GM12891 (cell line): ENCODE results near the gene IRGC.

Source experiments
- POLR2AphosphoS5 ChIP-seq: IDR thresholded peaks from 2 replicates; pipeline ENCODE4 v1.6.1; 2011; ENCODE audit warnings: low read depth, low read length, control low read depth
- SPI1 ChIP-seq: IDR thresholded peaks from 2 replicates; pipeline ENCODE4 v1.6.1; 2011; ENCODE audit warnings: low read depth, low read length, control low read depth

DNA sequence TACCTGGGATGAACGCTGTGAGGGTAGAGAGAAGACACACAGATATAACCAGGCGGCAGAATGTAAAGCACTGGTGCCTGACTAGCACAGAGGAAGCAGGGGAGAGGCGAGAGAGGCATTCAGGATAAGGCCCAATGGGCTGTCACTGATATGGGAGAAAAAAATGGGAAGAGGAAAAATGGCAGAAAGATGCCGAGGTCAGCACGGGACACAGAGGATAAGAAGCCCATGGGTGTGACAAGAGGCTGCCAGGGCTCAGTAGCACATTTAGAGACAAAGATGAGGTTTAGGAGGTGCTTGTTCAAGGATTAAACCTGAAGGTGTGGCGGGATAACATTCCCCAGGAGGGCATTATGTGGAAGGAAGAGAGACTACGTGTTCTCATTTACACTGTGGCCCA lies 33.3 kb downstream of the IRGC start:
- TF ChIP-seq POLR2AphosphoS5 (no peak), SPI1 (no peak)
